ENCODE data around the gene SDHB.

Gene SDHB

DNA sequence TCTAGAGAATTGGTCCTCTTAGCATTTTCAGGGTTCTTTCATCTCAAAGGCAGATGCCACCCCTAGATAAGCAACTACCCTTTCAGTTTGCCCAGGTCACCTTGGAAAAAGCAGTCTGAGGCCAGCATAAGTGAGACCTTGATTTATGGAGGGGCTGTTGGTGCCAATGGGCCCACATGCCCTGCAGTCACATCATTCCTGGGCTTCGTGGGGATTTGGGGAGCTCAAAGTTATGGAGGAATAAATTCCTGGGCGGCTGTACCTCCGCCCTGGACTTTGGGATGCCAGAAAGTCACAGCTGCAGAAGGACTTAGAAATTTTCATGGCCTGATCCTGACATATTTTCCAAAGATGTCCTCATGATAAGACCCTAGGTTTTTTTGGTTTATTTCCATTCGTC lies 2.7 kb upstream of the SDHB start:
- Histone ChIP-seq H3K4me3 (ENCODE audit: low read length, poor library complexity, severe bottlenecking) (no peak overlapping the region), H3K79me2 (ENCODE audit: insufficient read depth, low read length) (peaks cover 22% of the 10 kb centered on the region), H3K4me2 (ENCODE audit: low read depth, low read length, poor library complexity, severe bottlenecking) (no peak overlapping the region), H3K9ac (ENCODE audit: low read depth, low read length, poor library complexity, severe bottlenecking) (no peak overlapping the region), H3K9me2 (replicated peaks; ENCODE audit: low read depth, low read length) (no peaks in the 10 kb centered on the region), H3K9me3 (ENCODE audit: insufficient read depth, low read depth, low read length) (no peaks in the 10 kb centered on the region), H3K4me1 (ENCODE audit: insufficient read depth, low read length, poor library complexity, severe bottlenecking) (peaks cover 12% of the 10 kb centered on the region), H3K27me3 (ENCODE audit: insufficient read depth, low read length, poor library complexity, severe bottlenecking) (no peaks in the 10 kb centered on the region), H3F3A (ENCODE audit: low read depth) (no peaks in the 10 kb centered on the region), H4K20me1 (ENCODE audit: insufficient read depth, low read length, poor library complexity, severe bottlenecking) (no peaks in the 10 kb centered on the region), H3K36me3 (ENCODE audit: insufficient read depth, low read length) (no peaks in the 10 kb centered on the region), H2AFZ (ENCODE audit: low read length) (no peak overlapping the region)
- TF ChIP-seq, protein P1, sequence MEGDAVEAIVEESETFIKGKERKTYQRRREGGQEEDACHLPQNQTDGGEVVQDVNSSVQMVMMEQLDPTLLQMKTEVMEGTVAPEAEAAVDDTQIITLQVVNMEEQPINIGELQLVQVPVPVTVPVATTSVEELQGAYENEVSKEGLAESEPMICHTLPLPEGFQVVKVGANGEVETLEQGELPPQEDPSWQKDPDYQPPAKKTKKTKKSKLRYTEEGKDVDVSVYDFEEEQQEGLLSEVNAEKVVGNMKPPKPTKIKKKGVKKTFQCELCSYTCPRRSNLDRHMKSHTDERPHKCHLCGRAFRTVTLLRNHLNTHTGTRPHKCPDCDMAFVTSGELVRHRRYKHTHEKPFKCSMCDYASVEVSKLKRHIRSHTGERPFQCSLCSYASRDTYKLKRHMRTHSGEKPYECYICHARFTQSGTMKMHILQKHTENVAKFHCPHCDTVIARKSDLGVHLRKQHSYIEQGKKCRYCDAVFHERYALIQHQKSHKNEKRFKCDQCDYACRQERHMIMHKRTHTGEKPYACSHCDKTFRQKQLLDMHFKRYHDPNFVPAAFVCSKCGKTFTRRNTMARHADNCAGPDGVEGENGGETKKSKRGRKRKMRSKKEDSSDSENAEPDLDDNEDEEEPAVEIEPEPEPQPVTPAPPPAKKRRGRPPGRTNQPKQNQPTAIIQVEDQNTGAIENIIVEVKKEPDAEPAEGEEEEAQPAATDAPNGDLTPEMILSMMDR (conservative IDR thresholded peaks at IDR 0.05; ENCODE audit: low read length), result no peak

DNA sequence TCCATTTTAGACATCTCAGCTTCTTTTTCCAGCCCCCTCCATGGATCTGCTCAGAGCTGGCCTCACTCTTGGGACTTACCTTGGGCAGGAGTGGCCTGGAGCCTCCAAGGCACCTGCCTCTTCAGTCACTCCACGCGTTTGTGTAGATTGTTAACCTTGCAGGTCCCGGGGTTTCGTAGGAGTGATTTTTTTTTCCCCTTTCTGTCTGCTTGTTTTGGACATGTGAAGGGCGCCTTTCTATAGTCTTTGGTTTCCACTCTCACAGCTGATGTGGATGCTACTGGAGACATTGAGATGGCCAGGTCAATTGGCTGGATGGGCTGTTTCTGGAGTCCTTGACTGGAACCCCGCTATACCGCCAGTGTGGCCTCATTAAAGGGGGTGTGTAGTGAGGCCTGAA lies 2.0 kb upstream of the SDHB start:
- H3K9me3 ChIP-seq (ENCODE audit: insufficient read depth, low read depth, low read length), result no peaks in the 10 kb centered on the region
- no peaks in the 10 kb centered on the region for H3K36me3 ChIP-seq (ENCODE audit: insufficient read depth, low read length)
- H4K20me1 ChIP-seq (ENCODE audit: insufficient read depth, low read length, poor library complexity, severe bottlenecking), result no peaks in the 10 kb centered on the region
- H3K9ac ChIP-seq (ENCODE audit: low read depth, low read length, poor library complexity, severe bottlenecking), result no peak overlapping the region
- no peak overlapping the region for H3K4me2 ChIP-seq (ENCODE audit: low read depth, low read length, poor library complexity, severe bottlenecking)
- peaks cover 29% of the 10 kb centered on the region for H3K79me2 ChIP-seq (ENCODE audit: insufficient read depth, low read length)
- TF ChIP-seq, protein P1 (conservative IDR thresholded peaks at IDR 0.05; ENCODE audit: low read length), result no peak
- TF ChIP-seq EZH2phosphoT487 (IDR thresholded peaks at IDR 0.05; ENCODE audit: borderline replicate concordance), result no peak
- H2AFZ ChIP-seq (ENCODE audit: low read length), result no peak overlapping the region
- H3K4me1 ChIP-seq (ENCODE audit: insufficient read depth, low read length, poor library complexity, severe bottlenecking), result peaks cover 12% of the 10 kb centered on the region
- no peaks in the 10 kb centered on the region for H3F3A ChIP-seq (ENCODE audit: low read depth)
- no peaks in the 10 kb centered on the region for H3K27me3 ChIP-seq (ENCODE audit: insufficient read depth, low read length, poor library complexity, severe bottlenecking)
- no peak overlapping the region for H3K4me3 ChIP-seq (ENCODE audit: low read length, poor library complexity, severe bottlenecking)
- no peaks in the 10 kb centered on the region for H3K9me2 ChIP-seq (replicated peaks; ENCODE audit: low read depth, low read length)

DNA sequence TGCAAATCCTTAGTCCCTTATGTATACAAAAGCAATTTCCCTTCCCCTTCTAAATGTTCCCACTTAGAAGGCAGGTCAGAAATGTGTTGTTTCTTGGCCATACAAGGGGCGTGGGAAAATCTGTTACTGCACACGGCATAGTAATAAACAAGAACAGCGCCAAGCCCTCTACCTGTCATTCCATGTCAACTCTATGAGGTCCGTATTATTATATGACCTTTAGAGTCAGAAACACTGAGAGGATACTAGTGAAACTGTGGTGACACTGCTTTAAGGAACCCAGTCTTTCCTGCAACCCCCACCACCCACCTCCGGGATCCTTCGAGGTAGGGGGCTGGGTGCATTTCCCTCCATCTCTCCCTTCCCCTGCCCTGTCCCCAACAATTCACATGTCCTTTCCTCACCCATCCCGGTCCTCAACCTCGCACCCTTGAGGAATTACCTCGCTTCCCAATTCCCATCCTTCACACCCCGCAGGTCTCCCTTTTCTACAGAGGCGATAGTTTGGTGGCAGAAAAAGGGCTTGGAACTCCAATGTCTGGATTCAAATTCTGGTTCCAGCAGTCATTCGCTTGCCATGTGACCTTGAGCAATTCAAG lies 647 bp downstream of the SDHB start:
- no peaks in the 10 kb centered on the region for H4K20me1 ChIP-seq (ENCODE audit: insufficient read depth, low read length, poor library complexity, severe bottlenecking)
- H3K4me1 ChIP-seq (ENCODE audit: insufficient read depth, low read length, poor library complexity, severe bottlenecking), result peaks cover 12% of the 10 kb centered on the region
- TF ChIP-seq EZH2phosphoT487 (IDR thresholded peaks at IDR 0.05; ENCODE audit: borderline replicate concordance), result no peak
- TF ChIP-seq, protein P1 (conservative IDR thresholded peaks at IDR 0.05; ENCODE audit: low read length), result no peak
- H3K4me3 ChIP-seq (ENCODE audit: low read length, poor library complexity, severe bottlenecking), result peak overlapping the region; percentile 96
- no peaks in the 10 kb centered on the region for H3F3A ChIP-seq (ENCODE audit: low read depth)
- H3K4me2 ChIP-seq (ENCODE audit: low read depth, low read length, poor library complexity, severe bottlenecking), result peak overlapping the region; percentile 94
- no peaks in the 10 kb centered on the region for H3K9me2 ChIP-seq (replicated peaks; ENCODE audit: low read depth, low read length)
- H3K9ac ChIP-seq (ENCODE audit: low read depth, low read length, poor library complexity, severe bottlenecking), result peak overlapping the region; percentile 84
- H3K27me3 ChIP-seq (ENCODE audit: insufficient read depth, low read length, poor library complexity, severe bottlenecking), result no peaks in the 10 kb centered on the region
- no peaks in the 10 kb centered on the region for H3K9me3 ChIP-seq (ENCODE audit: insufficient read depth, low read depth, low read length)
- H3K36me3 ChIP-seq (ENCODE audit: insufficient read depth, low read length), result peaks cover 5% of the 10 kb centered on the region; the same call in 1 of the 2 replicates
- peaks cover 40% of the 10 kb centered on the region for H3K79me2 ChIP-seq (ENCODE audit: insufficient read depth, low read length)
- H2AFZ ChIP-seq (ENCODE audit: low read length), result peak overlapping the region; percentile 18; the same call in 1 of the 2 replicates
